Epithelial cell of proximal tubule (primary cell): ENCODE results near the gene SLN. TPM values are rescaled to one million over a fixed set of nuclear protein-coding genes. Genes with fewer than 3 reads are reported as not detected.

Experiments
- DNase-seq: peaks from one replicate; pipeline ENCODE4 v3.0.0-alpha.2; 2011; ENCODE audit warnings: low read depth
- H3K4me3 ChIP-seq: 2 replicates; pipeline ENCODE4 v1.5.1; 2011; ENCODE audit warnings: low read depth, mild to moderate bottlenecking, low read length
- total RNA-seq: library from RNA; depleted of rRNA; stranded (reverse); fragments of >200 nt; gene quantifications from 2 replicates; pipeline ENCODE4 v1.2.3, GENCODE V29; 2015
- TF ChIP-seq, protein P1 (sequence below): conservative IDR thresholded peaks from 2 replicates; pipeline ENCODE4 v1.5.1; 2012; ENCODE audit warnings: low read depth, mild to moderate bottlenecking, low read length

SLN gene
- total RNA-seq, 1 donor from 2014 or later, result 3.2 TPM

DNA sequence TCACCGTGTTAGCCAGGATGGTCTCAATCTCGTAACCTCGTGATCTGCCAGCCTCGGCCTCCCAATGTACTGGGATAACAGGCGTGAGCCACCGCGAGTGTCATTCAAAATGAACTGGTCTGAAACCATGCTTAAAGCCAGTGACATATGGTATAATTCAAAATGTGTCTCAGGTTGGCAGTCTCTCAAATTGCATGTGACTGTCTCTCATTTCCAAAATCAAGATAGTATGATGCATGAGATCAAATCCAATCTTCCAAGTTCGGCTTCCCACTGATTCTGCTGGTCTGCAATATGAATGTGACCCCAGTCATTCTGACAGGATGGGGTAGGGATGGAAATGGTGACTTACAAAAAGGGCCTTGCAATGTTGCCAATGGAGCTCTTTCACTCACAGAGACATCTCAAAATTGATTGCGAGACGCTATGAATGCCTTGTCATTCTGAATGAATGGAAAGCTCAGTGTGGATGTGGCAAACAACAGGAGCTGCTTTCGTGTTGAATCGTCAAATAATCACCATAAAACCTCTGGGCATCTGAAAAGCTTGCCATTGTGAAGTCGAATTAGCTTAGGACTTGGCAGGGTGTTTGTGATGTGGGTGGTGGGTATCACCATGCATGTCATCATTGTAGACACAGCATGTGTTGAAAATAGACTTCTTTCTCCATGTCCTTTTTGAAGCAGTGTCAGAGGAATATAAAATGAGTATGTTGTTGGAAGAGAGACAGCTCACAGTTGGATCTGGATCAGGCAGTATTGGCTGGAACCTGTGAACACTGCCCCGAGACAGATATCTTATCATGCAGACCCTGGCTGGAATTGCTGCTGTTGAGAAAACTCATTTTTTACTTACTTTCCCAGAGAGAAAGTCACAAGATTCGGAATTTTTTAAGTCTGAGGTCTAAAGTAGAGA lies 12.2 kb downstream of the SLN start:
- TF ChIP-seq, protein P1, sequence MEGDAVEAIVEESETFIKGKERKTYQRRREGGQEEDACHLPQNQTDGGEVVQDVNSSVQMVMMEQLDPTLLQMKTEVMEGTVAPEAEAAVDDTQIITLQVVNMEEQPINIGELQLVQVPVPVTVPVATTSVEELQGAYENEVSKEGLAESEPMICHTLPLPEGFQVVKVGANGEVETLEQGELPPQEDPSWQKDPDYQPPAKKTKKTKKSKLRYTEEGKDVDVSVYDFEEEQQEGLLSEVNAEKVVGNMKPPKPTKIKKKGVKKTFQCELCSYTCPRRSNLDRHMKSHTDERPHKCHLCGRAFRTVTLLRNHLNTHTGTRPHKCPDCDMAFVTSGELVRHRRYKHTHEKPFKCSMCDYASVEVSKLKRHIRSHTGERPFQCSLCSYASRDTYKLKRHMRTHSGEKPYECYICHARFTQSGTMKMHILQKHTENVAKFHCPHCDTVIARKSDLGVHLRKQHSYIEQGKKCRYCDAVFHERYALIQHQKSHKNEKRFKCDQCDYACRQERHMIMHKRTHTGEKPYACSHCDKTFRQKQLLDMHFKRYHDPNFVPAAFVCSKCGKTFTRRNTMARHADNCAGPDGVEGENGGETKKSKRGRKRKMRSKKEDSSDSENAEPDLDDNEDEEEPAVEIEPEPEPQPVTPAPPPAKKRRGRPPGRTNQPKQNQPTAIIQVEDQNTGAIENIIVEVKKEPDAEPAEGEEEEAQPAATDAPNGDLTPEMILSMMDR, result no peak
- H3K4me3 ChIP-seq, result no peak overlapping the region
- DNase-seq, result no peak

DNA sequence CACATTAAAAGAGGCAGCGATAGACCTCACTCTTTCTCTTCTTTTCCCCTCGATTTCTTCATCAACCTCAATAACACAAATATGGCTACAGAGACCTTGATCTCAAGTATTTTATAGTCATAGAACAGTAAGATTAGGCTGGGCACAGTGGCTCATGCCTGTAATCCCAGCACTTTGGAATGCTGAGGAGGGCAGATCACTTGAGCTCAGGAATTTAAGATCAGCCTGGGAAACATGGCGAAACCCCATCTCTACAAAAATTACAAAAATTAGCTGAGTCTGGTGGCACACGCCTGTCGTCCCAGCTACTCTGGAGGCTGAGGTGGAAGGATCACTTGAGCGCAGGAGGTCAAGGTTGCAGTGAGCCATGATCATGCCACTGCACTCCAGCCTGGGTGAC lies 14.6 kb downstream of the SLN start:
- TF ChIP-seq, protein P1, result no peak
- H3K4me3 ChIP-seq, result no peak overlapping the region
- DNase-seq, result no peak

DNA sequence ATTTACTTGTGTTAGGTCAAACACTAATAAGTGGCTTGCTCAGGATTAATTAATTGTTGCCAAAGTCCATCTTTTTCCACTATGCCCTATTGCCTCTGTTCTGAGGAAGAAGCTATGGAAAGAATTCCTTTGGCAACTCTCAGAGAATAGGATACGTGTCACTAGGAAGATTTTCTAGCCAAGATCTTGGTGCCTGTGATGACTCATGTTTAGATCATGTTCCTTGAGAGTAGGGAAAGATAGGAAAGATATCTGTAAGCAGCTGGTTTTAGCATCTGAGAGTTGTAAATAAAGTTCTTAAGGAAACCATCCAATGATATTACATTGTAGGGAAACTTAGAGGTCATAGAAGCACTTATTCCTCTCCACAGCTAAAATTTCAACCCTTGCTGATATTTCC lies 15.7 kb downstream of the SLN start:
- TF ChIP-seq, protein P1, result no peak

DNA sequence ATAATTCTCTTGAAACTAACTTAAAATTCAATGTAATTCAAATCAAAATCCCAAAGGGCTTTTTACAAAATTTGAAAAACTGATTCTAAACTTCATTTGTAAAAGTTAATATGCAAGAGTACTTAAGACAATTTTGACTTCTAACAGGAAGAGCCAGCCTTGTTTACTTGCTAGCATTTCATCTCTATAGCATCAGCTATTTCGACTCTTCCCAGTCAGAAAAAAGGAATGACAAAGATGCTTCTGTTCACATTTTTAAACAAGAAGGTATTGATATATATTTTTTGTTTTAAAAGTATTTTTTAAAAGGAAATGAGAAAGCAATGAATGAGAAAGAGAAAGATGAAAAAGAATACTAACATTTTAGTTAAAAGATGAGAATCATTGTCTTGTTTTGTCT lies 16.4 kb downstream of the SLN start:
- no peak for DNase-seq
- TF ChIP-seq, protein P1, result no peak
- H3K4me3 ChIP-seq, result no peak overlapping the region

More for the DNA sequence above, 15.7 kb downstream of the SLN start:
- peak; percentile 80 for DNase-seq
- H3K4me3 ChIP-seq, result no peak overlapping the region

DNA sequence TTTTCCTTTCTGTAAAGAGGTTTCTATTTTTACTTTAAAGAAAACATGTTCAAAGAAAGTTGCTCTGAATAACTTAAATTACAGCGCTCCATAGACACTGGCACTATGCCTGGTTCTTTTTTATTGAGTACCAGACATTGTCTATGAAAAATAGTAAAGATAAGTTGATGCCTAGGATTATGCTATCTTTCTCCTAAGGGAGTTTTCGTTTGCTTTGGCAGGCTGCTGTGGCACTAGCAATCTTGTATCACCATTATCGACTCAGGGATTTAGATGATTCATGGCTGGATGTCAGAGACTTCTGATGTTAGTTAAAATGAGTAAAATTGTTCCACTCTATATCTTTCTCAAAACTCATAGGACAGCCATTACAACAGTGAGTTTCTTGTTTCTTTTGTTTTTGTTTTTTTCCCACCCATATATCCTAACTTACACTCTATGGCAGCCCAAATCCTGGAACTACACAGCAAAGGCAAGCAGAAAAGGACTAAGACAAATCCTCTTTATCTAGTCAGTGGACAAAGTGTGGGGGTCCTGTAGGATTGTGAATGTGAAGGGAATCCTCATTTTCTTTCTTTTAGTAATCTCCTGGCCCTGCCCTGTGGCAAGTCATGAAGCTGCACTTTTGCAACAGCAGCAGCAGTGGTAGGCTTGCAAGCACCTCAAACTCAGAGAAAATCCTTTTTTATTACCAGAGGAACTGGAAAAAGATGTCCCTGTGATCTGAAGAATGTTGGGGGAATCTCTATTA lies 20.7 kb downstream of the SLN start:
- no peak overlapping the region for H3K4me3 ChIP-seq
- TF ChIP-seq, protein P1, result no peak
- DNase-seq, result no peak

DNA sequence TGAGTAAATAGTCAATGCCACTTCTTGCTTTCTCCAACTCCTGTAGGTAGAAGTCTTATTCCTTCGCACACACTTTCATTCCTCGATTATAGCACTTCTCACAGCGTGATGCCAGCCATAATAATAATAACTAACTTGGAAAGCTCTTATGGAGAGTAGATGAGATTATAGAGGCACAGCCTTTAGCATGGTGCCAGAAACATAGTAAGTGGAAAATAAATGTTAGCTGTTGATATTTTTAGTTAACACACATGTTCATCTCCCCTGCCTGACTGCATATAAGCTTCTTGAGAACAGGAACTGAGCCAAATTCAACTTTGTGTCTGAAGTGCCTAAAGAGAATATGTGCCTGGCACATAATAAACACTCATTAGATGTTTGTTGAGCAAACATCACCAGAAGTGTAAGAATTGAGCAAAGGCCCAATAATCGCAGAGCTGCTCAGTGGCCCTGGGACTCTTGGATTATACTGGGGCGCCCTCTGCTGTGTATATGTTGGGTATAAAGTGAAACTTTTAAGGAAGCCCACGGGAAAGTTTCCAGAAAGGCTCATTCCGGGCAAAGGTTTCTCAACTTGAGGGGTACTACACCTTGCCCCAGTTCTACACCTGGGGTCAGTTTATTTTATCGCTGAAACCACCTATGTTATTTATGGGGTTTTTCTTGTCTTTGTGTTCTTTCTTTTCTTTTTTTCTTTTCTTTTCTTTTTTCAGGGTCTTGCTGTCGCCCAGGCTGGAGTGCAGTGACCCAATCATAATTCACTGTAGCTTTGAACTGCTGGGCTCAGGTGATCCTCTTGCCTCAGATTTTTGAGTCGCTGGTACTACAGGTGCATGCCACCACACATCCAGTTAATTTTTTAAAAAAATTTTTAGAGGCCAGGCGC lies 22.3 kb downstream of the SLN start:
- TF ChIP-seq, protein P1, result peak; percentile 82
- H3K4me3 ChIP-seq, result no peak overlapping the region
- DNase-seq, result no peak
